HepG2 (cell line): Measurements from ENCODE around the gene CSNK1A1. TPM values are rescaled to one million over a fixed set of nuclear protein-coding genes. Genes with fewer than 3 reads are reported as not detected.

Source experiments
- ATAC-seq: fragments of 200-7000 bp; cut with Tn5 transposase; 3 replicates; pipeline ENCODE4 v1.9.1; 2020; ENCODE audit warnings: mild to moderate bottlenecking, moderate library complexity
- BruUV-seq: library from RNA; stranded (reverse); fragments of 400-500 nt; replicated peaks from 2 replicates; lab custom pipeline; 2021; lab: Mats Ljungman, UMichigan
- CTCF ChIA-PET: fragments of 300-600 bp; formaldehyde crosslinking; extraction: SDS; loops from one replicate; lab custom pipeline; 2021; ENCODE audit warnings: low total read pairs, inconsistent platforms, low intra/inter-chr PET ratio; lab: Yijun Ruan, JAX
- POLR2A ChIA-PET: fragments of 350-600 bp; sonication (Branson Sonifier 250); formaldehyde crosslinking; loops from one replicate; lab custom pipeline; 2020; ENCODE audit warnings: antibody characterized with exemption, inconsistent platforms; lab: Yijun Ruan, JAX
- DNase-seq: peaks from one replicate; pipeline ENCODE4 v3.0.0-alpha.2; 2015; ENCODE audit warnings: low spot score
- FAIRE-seq: peaks from 3 replicates; lab custom pipeline; 2011; peaks lifted over from hg19 to GRCh38; lab: Jason Lieb, UNC
- H2AFZ ChIP-seq: one replicate; pipeline ENCODE4 v1.6.1; 2011; ENCODE audit warnings: low read length, inconsistent platforms
- H3K27ac ChIP-seq: fragments of 300-600 bp; 3 replicates; pipeline ENCODE4 v1.8.0; 2011; ENCODE audit warnings: mixed run types, mild to moderate bottlenecking, mixed read lengths, low read length, inconsistent platforms; ENCODE audit not compliant: insufficient read depth; ENCODE audit errors: extremely low read length
- H3K27me3 ChIP-seq, 2 experiments: fragments of 200-600 bp in 1 of 2; 2 replicates in 1 of 2; 3 replicates in 1 of 2; pipeline versions ENCODE4 v1.6.0 to v1.8.0; 2011; ENCODE audit warnings: low read length in 2 of 2, mild to moderate bottlenecking in 2 of 2, moderate library complexity in 2 of 2, inconsistent platforms in 1 of 2; ENCODE audit not compliant: insufficient read depth in 2 of 2, control insufficient read depth in 1 of 2
- H3K36me3 ChIP-seq, 2 experiments: fragments of 200-600 bp in 1 of 2; replicated peaks in 1 of 2; 2 replicates in 1 of 2; 3 replicates in 1 of 2; pipeline versions ENCODE4 v1.5.1 to v1.8.0; 2011; ENCODE audit warnings: low read length in 2 of 2, inconsistent platforms in 1 of 2; ENCODE audit not compliant: insufficient read depth in 2 of 2, control insufficient read depth in 1 of 2
- H3K4me1 ChIP-seq: 2 replicates; pipeline ENCODE4 v1.5.1; 2012; ENCODE audit warnings: low read length, inconsistent platforms; ENCODE audit not compliant: insufficient read depth
- H3K4me2 ChIP-seq: 2 replicates; pipeline ENCODE4 v1.6.0; 2011; ENCODE audit warnings: low read depth, low read length, inconsistent platforms
- H3K4me3 ChIP-seq, 3 experiments: fragments of 200-600 bp in 1 of 3; sonication (generic), shearing (Covaris generic) in 1 of 3; replicated peaks in 1 of 3; 2 replicates each; pipeline ENCODE4 v1.5.1; 2011 to 2016; ENCODE audit warnings: low read length in 3 of 3, inconsistent platforms in 2 of 3, low read depth in 2 of 3, mild to moderate bottlenecking in 2 of 3, control low read depth in 1 of 3, mixed read lengths in 1 of 3; ENCODE audit not compliant: insufficient read depth in 1 of 3
- H3K79me2 ChIP-seq: one replicate; pipeline ENCODE4 v1.6.1; 2011; ENCODE audit warnings: low read length, inconsistent platforms; ENCODE audit not compliant: insufficient read depth
- H3K9ac ChIP-seq: 2 replicates; pipeline ENCODE4 v1.6.0; 2011; ENCODE audit warnings: mild to moderate bottlenecking, low read depth, low read length, inconsistent platforms; ENCODE audit not compliant: insufficient read depth
- H3K9me3 ChIP-seq: 2 replicates; pipeline ENCODE4 v1.5.1; 2012; ENCODE audit warnings: mild to moderate bottlenecking, low read length
- H4K20me1 ChIP-seq: 2 replicates; pipeline ENCODE4 v1.6.0; 2011; ENCODE audit warnings: inconsistent platforms, mild to moderate bottlenecking, low read length, moderate library complexity; ENCODE audit not compliant: insufficient read depth
- DR1 ChIP-seq: sonication (generic); formaldehyde crosslinking; IDR thresholded peaks from 2 replicates; pipeline ENCODE4 v1.8.0; 2021; ENCODE audit warnings: mild to moderate bottlenecking, missing genetic modification reagents, inconsistent platforms
- ERF ChIP-seq: IDR thresholded peaks from 2 replicates; pipeline ENCODE4 v1.6.1; 2018; ENCODE audit warnings: missing biosample characterization, missing genetic modification reagents
- GTF3A ChIP-seq: sonication (generic); formaldehyde crosslinking; conservative IDR thresholded peaks from 2 replicates; pipeline ENCODE4 v1.4.0; 2020; ENCODE audit warnings: mild to moderate bottlenecking, missing genetic modification reagents
- NBN ChIP-seq: fragments of 450-650 bp; conservative IDR thresholded peaks from 2 replicates; pipeline ENCODE4 v1.6.1; 2017
- POLR2AphosphoS2 ChIP-seq: IDR thresholded peaks from 2 replicates; pipeline ENCODE4 v1.6.1; 2011; ENCODE audit warnings: low read depth, low read length, improper control_type of control experiment
- RELA ChIP-seq: sonication (generic); formaldehyde crosslinking; IDR thresholded peaks from 2 replicates; pipeline ENCODE4 v1.4.0; 2020; ENCODE audit warnings: missing genetic modification reagents
- SKIL ChIP-seq: sonication (generic); formaldehyde crosslinking; IDR thresholded peaks from 2 replicates; pipeline ENCODE4 v1.8.0; 2022; ENCODE audit warnings: missing genetic modification reagents, mild to moderate bottlenecking, moderate library complexity, borderline replicate concordance
- TAF15 ChIP-seq: fragments of 200-400 bp; formaldehyde crosslinking; IDR thresholded peaks from one replicate; pipeline ENCODE4 v1.6.1; 2018; ENCODE audit warnings: mild to moderate bottlenecking, low read depth, low read length; ENCODE audit not compliant: poor library complexity, severe bottlenecking
- ZNF333 ChIP-seq: sonication (generic); formaldehyde crosslinking; IDR thresholded peaks from 2 replicates; pipeline ENCODE4 v1.4.0; 2020; ENCODE audit warnings: mild to moderate bottlenecking, missing genetic modification reagents, borderline replicate concordance
- ZNF337 ChIP-seq: sonication (generic); formaldehyde crosslinking; IDR thresholded peaks from 2 replicates; pipeline ENCODE4 v1.5.1; 2020; ENCODE audit warnings: missing genetic modification reagents, low read depth, mild to moderate bottlenecking, borderline replicate concordance
- ZNF570 ChIP-seq: sonication (generic); formaldehyde crosslinking; IDR thresholded peaks from 2 replicates; pipeline ENCODE4 v1.4.0; 2020; ENCODE audit warnings: mild to moderate bottlenecking, missing genetic modification reagents, borderline replicate concordance
- ZNF772 ChIP-seq: sonication (generic); formaldehyde crosslinking; IDR thresholded peaks from 2 replicates; pipeline ENCODE4 v1.5.0; 2020; ENCODE audit warnings: mild to moderate bottlenecking, missing genetic modification reagents
- ZNF792 ChIP-seq: IDR thresholded peaks from 2 replicates; pipeline ENCODE4 v1.6.1; 2016
- WGBS: methylation state at CpG from one replicate; pipeline ENCODE4 v1.1.6; 2017; ENCODE audit warnings: low lambda C conversion rate; 5-methylcytosine and 5-hydroxymethylcytosine counted together
- in situ Hi-C: cut with HindIII; loops from 2 replicates; pipeline ENCODE4 v1.10.0; 2017; ENCODE audit warnings: low pct_unique_long_range_greater_than_20kb; ENCODE audit not compliant: extremely low pct_ligation_motif_present
- intact Hi-C: fragments of 100-400 bp; cut with micrococcal nuclease; formaldehyde crosslinking; loops from one replicate; pipeline ENCODE4 v1.10.0; 2022; ENCODE audit not compliant: unreplicated experiment
- polyA plus RNA-seq, 8 experiments: library from polyadenylated mRNA; depleted of rRNA in 3 of 8; stranded (reverse) in 7 of 8; unstranded in 1 of 8; fragments of >200 nt; fragmentation: Illumina TruSeq in 4 of 8; extraction: Trizol in 4 of 8; gene quantifications; 2 replicates each; pipeline versions ENCODE4 v1.2.1 to v1.2.3, GENCODE V29; 2011 to 2016; ENCODE audit warnings: low read depth in 4 of 8, missing spikeins in 1 of 8, mixed read lengths in 1 of 8; ENCODE audit not compliant: insufficient read depth in 1 of 8
- total RNA-seq, 5 experiments: library from RNA; depleted of rRNA; stranded (reverse); fragments of >200 nt; fragmentation: Illumina TruSeq; extraction: Trizol; gene quantifications; 2 replicates each; pipeline ENCODE4 v1.2.3, GENCODE V29; 2016; ENCODE audit warnings: low read depth in 1 of 5
- TF ChIP-seq, protein P1 (sequence below): IDR thresholded peaks from 2 replicates; pipeline ENCODE4 v1.6.1; 2018; ENCODE audit warnings: missing genetic modification reagents

The CSNK1A1 gene
- total and polyA plus RNA-seq, 2 of the 13 experiments (the other 11 are each of a cell fraction or from before 2014, with no cell fraction given): 89.0 to 149 TPM

DNA sequence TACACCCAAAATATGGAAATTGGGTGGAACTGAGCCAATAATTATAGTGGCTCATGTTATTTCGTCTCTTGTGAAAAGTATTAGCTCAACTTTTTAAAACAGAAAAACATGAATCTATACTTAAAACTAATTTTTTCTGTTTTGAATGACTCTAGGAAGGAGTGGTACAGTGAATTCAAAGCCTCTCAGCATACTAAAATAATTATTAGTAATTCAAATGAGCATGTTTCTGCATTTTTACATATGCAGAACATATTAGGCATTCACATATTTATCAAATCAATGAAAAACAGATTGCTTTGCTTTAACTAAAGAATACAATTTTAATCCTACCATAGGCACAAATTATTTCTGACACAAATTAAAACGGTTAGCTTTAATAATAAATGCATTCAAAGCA is 54.3 kb downstream of the CSNK1A1 start:
- ChIA-PET POLR2A (no interaction called here), CTCF (no interaction called here)
- no peaks in the 10 kb centered on the region for H4K20me1 ChIP-seq
- no peaks in the 10 kb centered on the region for H3K9me3 ChIP-seq
- no peak overlapping the region for H3K4me3 ChIP-seq
- in situ Hi-C loops: no loop called here
- H3K4me1 ChIP-seq: no peaks in the 10 kb centered on the region
- no peak overlapping the region for H2AFZ ChIP-seq
- TF ChIP-seq POLR2AphosphoS2 (no peak), NBN (no peak), ZNF337 (no peak), TAF15 (no peak), ZNF792 (no peak), ZNF333 (no peak), RELA (CRISPR knock-in tag) (no peak), DR1 (CRISPR knock-in tag) (no peak), ZNF772 (no peak), ERF (CRISPR knock-in tag) (no peak), ZNF570 (no peak), GTF3A (CRISPR knock-in tag) (no peak), SKIL (CRISPR knock-in tag) (no peak)
- TF ChIP-seq, protein P1, sequence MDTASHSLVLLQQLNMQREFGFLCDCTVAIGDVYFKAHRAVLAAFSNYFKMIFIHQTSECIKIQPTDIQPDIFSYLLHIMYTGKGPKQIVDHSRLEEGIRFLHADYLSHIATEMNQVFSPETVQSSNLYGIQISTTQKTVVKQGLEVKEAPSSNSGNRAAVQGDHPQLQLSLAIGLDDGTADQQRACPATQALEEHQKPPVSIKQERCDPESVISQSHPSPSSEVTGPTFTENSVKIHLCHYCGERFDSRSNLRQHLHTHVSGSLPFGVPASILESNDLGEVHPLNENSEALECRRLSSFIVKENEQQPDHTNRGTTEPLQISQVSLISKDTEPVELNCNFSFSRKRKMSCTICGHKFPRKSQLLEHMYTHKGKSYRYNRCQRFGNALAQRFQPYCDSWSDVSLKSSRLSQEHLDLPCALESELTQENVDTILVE (CRISPR knock-in tag): no peak
- WGBS: 90% methylated on average over 2 of the region's 2 CpGs
- intact Hi-C loops: loop anchor here (5.0 kb wide), 1 partner anchor 55 kb away; the partner anchor contains the start of gene CSNK1A1
- no peak overlapping the region for H3K9ac ChIP-seq
- H3K27me3 ChIP-seq: no peaks in the 10 kb centered on the region
- no peak for FAIRE-seq
- no peak overlapping the region for H3K27ac ChIP-seq
- ATAC-seq: no peak
- no peaks in the 10 kb centered on the region for H3K79me2 ChIP-seq
- H3K36me3 ChIP-seq: peaks cover 11 to 26% of the 10 kb centered on the region in 2 experiments
- DNase-seq: no peak
- BruUV-seq: no TSS peak
- H3K4me2 ChIP-seq: no peak overlapping the region
